Erythroblast (primary cell): ENCODE data around the gene NF2.

Source experiments
- DNase-seq, 2 experiments: peaks; one replicate each; lab custom pipeline; 2025; lab: John Stamatoyannopoulos, UW
- GATA1 ChIP-seq: IDR thresholded peaks from 2 replicates; pipeline ENCODE4 v1.6.1; 2011; ENCODE audit warnings: low read depth, mild to moderate bottlenecking, control low read depth, low read length, moderate library complexity
- POLR2A ChIP-seq: IDR thresholded peaks from 2 replicates; pipeline ENCODE4 v1.6.1; 2011; ENCODE audit warnings: mild to moderate bottlenecking, low read length

Gene NF2

DNA sequence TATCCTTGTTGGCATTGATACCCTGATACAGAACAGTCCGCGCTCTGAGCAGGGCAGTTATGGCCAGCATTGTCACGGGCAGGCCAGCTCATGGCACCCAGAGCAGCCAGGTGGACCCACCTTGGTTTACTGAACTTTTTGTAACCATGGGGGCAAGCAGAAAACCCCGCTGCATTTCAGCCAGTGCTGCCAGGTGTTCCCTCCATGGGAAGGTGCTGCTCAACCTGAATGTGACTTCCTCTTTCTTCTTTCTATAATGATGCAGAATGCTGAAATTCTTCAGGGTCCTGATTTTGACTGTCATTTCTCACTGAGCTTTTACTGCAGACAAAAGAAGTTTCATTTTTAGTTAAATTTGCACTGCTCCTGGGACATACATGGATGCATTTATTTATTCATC lies 80.8 kb downstream of the NF2 start:
- TF ChIP-seq POLR2A: no peak
- TF ChIP-seq GATA1: no peak

DNA sequence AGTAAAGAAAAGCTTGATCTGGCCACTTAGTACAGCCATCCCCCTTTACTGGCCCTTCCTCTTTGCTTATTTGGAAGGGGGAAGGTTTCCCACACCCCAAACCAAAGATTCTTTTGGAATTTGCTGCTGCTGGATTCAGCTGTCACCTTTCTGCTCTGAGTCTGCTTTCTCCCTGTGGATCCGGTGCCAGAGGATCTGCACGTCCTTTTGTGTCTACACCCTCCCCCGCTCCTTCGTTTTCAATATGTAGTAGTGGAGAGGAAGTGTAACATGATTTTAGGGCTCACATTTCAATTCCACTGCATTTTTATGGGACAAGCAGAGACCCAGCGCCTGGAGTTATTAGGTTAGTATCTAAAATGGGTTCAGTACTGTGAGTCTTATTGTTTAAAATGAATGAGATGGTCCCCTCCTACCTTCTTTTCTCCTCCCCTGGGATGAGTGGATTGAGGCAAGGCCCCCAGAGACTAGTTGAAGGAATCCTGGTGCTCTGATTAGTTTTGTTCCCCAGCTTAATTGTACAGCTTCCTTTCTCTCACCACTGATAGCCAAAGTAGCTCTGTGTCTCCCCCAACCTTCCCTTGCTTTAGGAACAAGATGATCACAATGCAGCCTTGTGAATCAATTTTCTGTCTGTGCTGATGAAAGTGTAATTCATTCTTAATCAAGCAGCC lies 85.9 kb downstream of the NF2 start:
- TF ChIP-seq GATA1: no peak
- no peak for TF ChIP-seq POLR2A
- no peak for DNase-seq

More for the DNA sequence above, 80.8 kb downstream of the NF2 start:
- DNase-seq: no peak

- DNase-seq: peak; percentile 54 to 79
These were observed 86.4 kb downstream of the NF2 start for GRCh38 chr22:29689880-29690213.

GRCh38 chr22:29690476-29690875 lies 87.0 kb downstream of the NF2 start:
- no peak for TF ChIP-seq POLR2A
- TF ChIP-seq GATA1: no peak

More at GRCh38 chr22:29689880-29690213, 86.4 kb downstream of the NF2 start:
- TF ChIP-seq POLR2A: no peak
- no peak for TF ChIP-seq GATA1

GRCh38 chr22:29691636-29692326 lies 88.3 kb downstream of the NF2 start:
- TF ChIP-seq POLR2A (peak; percentile 53), GATA1 (no peak)
- no peak for DNase-seq

More at GRCh38 chr22:29690476-29690875, 87.0 kb downstream of the NF2 start:
- no peak for DNase-seq

- peak; percentile 13 to 31 for DNase-seq
- TF ChIP-seq POLR2A (peak; percentile 25), GATA1 (no peak)
These were observed 88.9 kb downstream of the NF2 start for GRCh38 chr22:29692327-29692640.

GRCh38 chr22:29693161-29693560 lies 89.7 kb downstream of the NF2 start:
- TF ChIP-seq POLR2A: no peak
- TF ChIP-seq GATA1: no peak
- no peak for DNase-seq

GRCh38 chr22:29693671-29694070 lies 90.2 kb downstream of the NF2 start:
- DNase-seq: no peak
- TF ChIP-seq POLR2A: no peak

DNA sequence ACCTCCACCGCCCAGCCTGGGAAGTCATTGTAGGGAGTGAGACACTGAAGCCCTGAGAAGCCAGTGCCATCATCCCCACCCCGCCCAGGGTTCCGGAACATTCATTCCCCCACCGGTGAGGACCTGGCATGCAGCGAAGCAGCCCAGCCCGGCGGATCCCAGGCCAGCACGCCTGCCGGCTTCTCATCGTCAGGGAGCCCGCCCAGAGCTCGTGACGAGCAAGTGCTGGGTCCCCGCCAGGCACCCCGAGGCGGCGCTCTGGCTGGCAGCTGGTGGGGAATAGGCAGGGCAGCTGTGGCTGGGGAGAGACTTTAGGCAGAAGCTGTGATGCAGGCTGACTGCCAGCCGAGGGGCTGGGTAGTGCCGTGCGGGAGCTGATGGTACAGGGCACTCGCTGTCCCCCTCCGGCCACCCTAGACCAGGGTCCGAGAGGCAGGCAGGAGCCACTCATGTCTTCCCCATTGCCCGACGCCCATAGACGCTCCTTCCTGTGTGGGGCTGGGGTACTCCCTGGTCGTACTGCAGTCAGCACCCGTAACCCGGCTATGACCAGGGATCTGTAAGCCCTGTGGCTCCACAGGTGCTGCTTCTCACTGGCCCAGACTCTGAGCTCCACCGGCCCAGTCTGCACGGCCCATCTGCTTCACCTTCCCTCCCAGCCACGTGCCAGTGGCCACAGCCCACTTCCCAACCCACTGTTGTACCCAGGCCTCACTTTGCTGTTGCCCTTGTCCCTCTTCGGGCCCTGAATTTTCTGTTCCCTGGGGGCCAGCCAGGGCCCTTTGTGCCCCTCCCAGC lies 91.9 kb downstream of the NF2 start:
- TF ChIP-seq GATA1: no peak
- TF ChIP-seq POLR2A: no peak

GRCh38 chr22:29697853-29698598 lies 94.6 kb downstream of the NF2 start:
- DNase-seq: no peak
- no peak for TF ChIP-seq GATA1
- no peak for TF ChIP-seq POLR2A

More for the DNA sequence above, 91.9 kb downstream of the NF2 start:
- no peak for DNase-seq

- no peak for TF ChIP-seq GATA1
- TF ChIP-seq POLR2A: no peak
- no peak for DNase-seq
These were observed 96.9 kb downstream of the NF2 start for GRCh38 chr22:29700206-29700899.

- no peak for TF ChIP-seq POLR2A
- no peak for TF ChIP-seq GATA1
- no peak for DNase-seq
These were observed 97.4 kb downstream of the NF2 start for GRCh38 chr22:29700900-29701154.
